H9 (cell line): ENCODE data around the gene SIGLEC11. TPM values are rescaled to one million over a fixed set of nuclear protein-coding genes. Genes with fewer than 3 reads are reported as not detected.

Experiments used
- DNase-seq: peaks from one replicate; pipeline ENCODE4 v3.0.0-alpha.2; 2017
- H2AFZ ChIP-seq: one replicate; pipeline ENCODE4 v1.6.1; 2013; ENCODE audit warnings: mild to moderate bottlenecking, low read length, control low read depth, moderate library complexity
- H2AK5ac ChIP-seq: 2 replicates; pipeline ENCODE4 v1.6.1; 2013; ENCODE audit warnings: low read length, control low read depth, mixed read lengths; ENCODE audit not compliant: insufficient read length
- H2BK120ac ChIP-seq: one replicate; pipeline ENCODE4 v1.6.1; 2013; ENCODE audit warnings: low read depth, mild to moderate bottlenecking, low read length, control low read depth, inconsistent platforms; ENCODE audit not compliant: poor library complexity, severe bottlenecking
- H2BK12ac ChIP-seq: 2 replicates; pipeline ENCODE4 v1.6.1; 2013; ENCODE audit warnings: low read length, control low read depth, mixed read lengths, low read depth; ENCODE audit not compliant: insufficient read length
- H2BK15ac ChIP-seq: 2 replicates; pipeline ENCODE4 v1.6.1; 2013; ENCODE audit warnings: low read depth, low read length, control low read depth
- H2BK20ac ChIP-seq: one replicate; pipeline ENCODE4 v1.6.1; 2013; ENCODE audit warnings: low read depth, mild to moderate bottlenecking, low read length, control low read depth, inconsistent platforms; ENCODE audit not compliant: poor library complexity, severe bottlenecking
- H2BK5ac ChIP-seq: 2 replicates; pipeline ENCODE4 v1.6.1; 2013; ENCODE audit warnings: low read length, control low read depth, mixed read lengths; ENCODE audit not compliant: insufficient read length
- H3K14ac ChIP-seq: 2 replicates; pipeline ENCODE4 v1.6.1; 2013; ENCODE audit warnings: low read length, control low read depth; ENCODE audit not compliant: insufficient read depth
- H3K18ac ChIP-seq: 2 replicates; pipeline ENCODE4 v1.6.1; 2013; ENCODE audit warnings: low read depth, mild to moderate bottlenecking, mixed read lengths, low read length, control low read depth; ENCODE audit not compliant: insufficient read length
- H3K23ac ChIP-seq: 2 replicates; pipeline ENCODE4 v1.6.1; 2013; ENCODE audit warnings: low read length, control low read depth, mixed read lengths, low read depth; ENCODE audit not compliant: insufficient read length
- H3K23me2 ChIP-seq: 2 replicates; pipeline ENCODE4 v1.6.1; 2013; ENCODE audit warnings: low read depth, mild to moderate bottlenecking, mixed read lengths, low read length, control low read depth; ENCODE audit not compliant: insufficient read length, poor library complexity, severe bottlenecking
- H3K27ac ChIP-seq: 2 replicates; pipeline ENCODE4 v1.5.1; 2013; ENCODE audit warnings: low read length, control low read depth, mixed read lengths, low read depth; ENCODE audit not compliant: insufficient read length
- H3K27me3 ChIP-seq: 2 replicates; pipeline ENCODE4 v1.6.1; 2013; ENCODE audit warnings: low read length, control low read depth, inconsistent platforms; ENCODE audit not compliant: insufficient read depth
- H3K4ac ChIP-seq: 2 replicates; pipeline ENCODE4 v1.6.1; 2013; ENCODE audit warnings: low read depth, mild to moderate bottlenecking, control low read depth, inconsistent platforms, low read length, moderate library complexity
- H3K4me1 ChIP-seq: 2 replicates; pipeline ENCODE4 v1.6.1; 2013; ENCODE audit warnings: low read length, control low read depth, inconsistent platforms; ENCODE audit not compliant: insufficient read depth
- H3K4me2 ChIP-seq: 2 replicates; pipeline ENCODE4 v1.6.1; 2013; ENCODE audit warnings: low read length, control low read depth, mixed read lengths; ENCODE audit not compliant: insufficient read length, insufficient read depth
- H3K56ac ChIP-seq: 2 replicates; pipeline ENCODE4 v1.6.1; 2013; ENCODE audit warnings: low read depth, mild to moderate bottlenecking, mixed read lengths, low read length, control low read depth; ENCODE audit not compliant: insufficient read length
- H3K79me1 ChIP-seq: 2 replicates; pipeline ENCODE4 v1.6.1; 2013; ENCODE audit warnings: low read depth, mild to moderate bottlenecking, moderate library complexity, low read length, control low read depth, inconsistent platforms; ENCODE audit not compliant: insufficient read depth, poor library complexity, severe bottlenecking
- H3K79me2 ChIP-seq: 2 replicates; pipeline ENCODE4 v1.6.1; 2013; ENCODE audit warnings: low read length, control low read depth, inconsistent platforms; ENCODE audit not compliant: insufficient read depth
- H3K9ac ChIP-seq: 2 replicates; pipeline ENCODE4 v1.6.1; 2013; ENCODE audit warnings: low read length, control low read depth, mixed read lengths; ENCODE audit not compliant: insufficient read length; ENCODE audit errors: extremely low read depth
- H3K9me3 ChIP-seq: one replicate; pipeline ENCODE4 v1.6.1; 2013; ENCODE audit warnings: low read depth, low read length, inconsistent platforms; ENCODE audit not compliant: control insufficient read depth
- H3T11ph ChIP-seq: one replicate; pipeline ENCODE4 v1.6.1; 2013; ENCODE audit warnings: mild to moderate bottlenecking, low read length, control low read depth, inconsistent platforms
- H4K20me1 ChIP-seq: one replicate; pipeline ENCODE4 v1.6.1; 2013; ENCODE audit not compliant: control insufficient read depth, insufficient read length, insufficient read depth
- H4K5ac ChIP-seq: 2 replicates; pipeline ENCODE4 v1.6.1; 2013; ENCODE audit warnings: low read depth, mild to moderate bottlenecking, mixed read lengths, low read length, control low read depth; ENCODE audit not compliant: insufficient read length
- H4K8ac ChIP-seq: replicated peaks from 2 replicates; pipeline ENCODE4 v1.6.1; 2013; ENCODE audit warnings: low read length, control low read depth, mixed read lengths, low read depth; ENCODE audit not compliant: insufficient read length
- H4K91ac ChIP-seq: 2 replicates; pipeline ENCODE4 v1.6.1; 2013; ENCODE audit warnings: low read depth, mild to moderate bottlenecking, moderate library complexity, mixed read lengths, low read length, control low read depth; ENCODE audit not compliant: insufficient read length
- H3K27ac Mint-ChIP-seq, 3 experiments: 2 replicates in 2 of 3; 3 replicates in 1 of 3; pipeline ENCODE4 v1.8.0; 2020 to 2021; ENCODE audit warnings: mixed read lengths in 3 of 3, mild to moderate bottlenecking in 1 of 3, moderate library complexity in 1 of 3
- H3K27me3 Mint-ChIP-seq: 2 replicates; pipeline ENCODE4 v1.8.0; 2021; ENCODE audit warnings: low read depth, mild to moderate bottlenecking, moderate library complexity, mixed read lengths
- H3K36me3 Mint-ChIP-seq, 3 experiments: 2 replicates in 2 of 3; 3 replicates in 1 of 3; pipeline ENCODE4 v1.8.0; 2020 to 2021; ENCODE audit warnings: low read depth in 3 of 3, mixed read lengths in 3 of 3; ENCODE audit not compliant: insufficient read depth in 1 of 3
- H3K4me1 Mint-ChIP-seq, 2 experiments: 2 replicates each; pipeline ENCODE4 v1.8.0; 2020; ENCODE audit warnings: mixed read lengths in 2 of 2
- H3K4me3 Mint-ChIP-seq, 2 experiments: 2 replicates in 1 of 2; 3 replicates in 1 of 2; pipeline ENCODE4 v1.8.0; 2020 to 2021; ENCODE audit warnings: mild to moderate bottlenecking in 2 of 2, mixed read lengths in 2 of 2, moderate library complexity in 1 of 2
- H3K9me3 Mint-ChIP-seq, 2 experiments: 2 replicates in 1 of 2; 3 replicates in 1 of 2; pipeline ENCODE4 v1.8.0; 2020; ENCODE audit warnings: mild to moderate bottlenecking in 2 of 2, mixed read lengths in 2 of 2, moderate library complexity in 1 of 2
- CTCF ChIP-seq: fragments of 200-600 bp; sonication (generic); conservative IDR thresholded peaks from 3 replicates; pipeline ENCODE4 v1.8.0; 2021; ENCODE audit warnings: antibody characterized with exemption, mild to moderate bottlenecking
- WGBS: extraction: QIAGEN DNeasy Blood & Tissue Kit; methylation state at CpG from one replicate; pipeline ENCODE4 v1.1.7; 2013; ENCODE audit warnings: missing lambda C conversion rate, low lambda C conversion rate, mixed read lengths; ENCODE audit not compliant: insufficient read length; ENCODE audit errors: extremely low coverage; 5-methylcytosine and 5-hydroxymethylcytosine counted together
- total RNA-seq: library from RNA; stranded (reverse); gene quantifications from 2 replicates; pipeline ENCODE4 v1.2.1, GENCODE V29; 2021

The SIGLEC11 gene
- total RNA-seq, 1 experiment from 2014 or later, result not detected

GRCh38 chr19:49911381-49912145, 49.4 kb downstream of the SIGLEC11 start:
- no peak overlapping the region for H3K4me3 Mint-ChIP-seq
- H3K56ac ChIP-seq, result no peak overlapping the region
- H2BK12ac ChIP-seq, result no peak overlapping the region
- H3K4me2 ChIP-seq, result no peak overlapping the region
- no peak overlapping the region for H3K23ac ChIP-seq
- H3K36me3 Mint-ChIP-seq, result peaks cover 59 to 86% (median 85%) of the 10 kb centered on the region in 3 experiments
- H3K9me3 ChIP-seq, result no peaks in the 10 kb centered on the region
- no peaks in the 10 kb centered on the region for H3K27me3 ChIP-seq
- peaks cover 0 to 3% of the 10 kb centered on the region in 2 experiments; a peak in 1 of 5 replicates for H3K9me3 Mint-ChIP-seq
- peaks cover 19 to 30% of the 10 kb centered on the region in 2 experiments for H3K4me1 Mint-ChIP-seq
- H4K8ac ChIP-seq, result no peak overlapping the region
- H3K79me2 ChIP-seq, result no peaks in the 10 kb centered on the region; the same call in 1 of the 2 replicates
- peak overlapping the region; percentile 78 to 91 (median 89); a peak in 5 of 7 replicates for H3K27ac Mint-ChIP-seq
- no peak overlapping the region for H2BK15ac ChIP-seq
- H2AFZ ChIP-seq, result no peak overlapping the region
- H3K23me2 ChIP-seq, result no peaks in the 10 kb centered on the region
- H2BK120ac ChIP-seq, result no peak overlapping the region
- no peak overlapping the region for H3K27ac ChIP-seq
- no peak overlapping the region for H3K18ac ChIP-seq
- no peak overlapping the region for H2BK20ac ChIP-seq
- H4K91ac ChIP-seq, result no peak overlapping the region
- WGBS, result no CpG with 5 or more reads among the region's 9 CpGs
- H3K79me1 ChIP-seq, result peaks cover 6% of the 10 kb centered on the region
- TF ChIP-seq CTCF, result no peak
- H3T11ph ChIP-seq, result no peak overlapping the region
- H3K9ac ChIP-seq, result no peak overlapping the region
- no peaks in the 10 kb centered on the region for H4K20me1 ChIP-seq
- H3K4ac ChIP-seq, result no peak overlapping the region
- H2BK5ac ChIP-seq, result no peak overlapping the region
- H4K5ac ChIP-seq, result no peak overlapping the region
- no peak overlapping the region for H3K14ac ChIP-seq
- H2AK5ac ChIP-seq, result no peak overlapping the region
- H3K27me3 Mint-ChIP-seq, result no peaks in the 10 kb centered on the region
- DNase-seq, result no peak
- no peaks in the 10 kb centered on the region; the same call in 1 of the 2 replicates for H3K4me1 ChIP-seq
